Measurements from ENCODE around the gene PRKCE.

PRKCE gene

GRCh38 chr2:46230115-46230571, 578.7 kb downstream of the PRKCE start:
- no peak for DNase-seq (ENCODE audit: extremely low read depth in 1 of 2, low read depth in 1 of 2)

DNA sequence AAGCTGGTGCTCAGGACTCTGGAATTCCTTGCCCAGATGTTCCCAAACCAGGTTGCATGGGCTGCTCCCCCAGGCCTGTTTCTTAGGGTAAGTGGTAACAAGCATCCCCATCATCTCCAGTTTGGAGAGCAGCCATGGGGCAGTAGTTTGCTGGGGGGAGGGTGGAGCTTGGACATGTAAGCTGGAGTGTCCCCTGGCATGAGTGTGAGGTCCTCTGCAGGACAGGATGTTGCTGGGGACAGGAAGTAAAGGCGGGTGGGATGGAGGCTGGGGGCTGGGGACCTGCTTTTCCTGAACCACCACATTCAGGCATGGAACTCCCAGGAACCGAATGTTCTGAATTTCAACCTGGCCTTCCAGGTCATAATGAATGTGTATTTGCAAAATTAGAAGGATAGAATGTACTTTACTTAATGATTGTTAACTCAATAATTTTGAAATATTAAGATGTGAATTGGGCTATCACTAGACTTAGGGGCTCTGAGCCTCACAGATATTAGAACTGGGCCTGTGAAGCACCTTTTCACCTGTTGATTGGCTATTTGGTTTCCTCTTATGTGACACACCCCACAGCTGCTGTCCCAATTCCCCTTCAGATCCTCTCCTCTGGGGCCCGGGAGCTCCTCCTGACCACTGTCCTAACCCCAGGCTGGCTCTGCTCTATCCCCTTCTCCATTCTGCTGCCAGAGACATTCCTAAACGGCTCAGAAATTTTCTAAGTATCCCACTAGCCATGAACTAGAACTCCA, 579.4 kb downstream of the PRKCE start:
- no peak for DNase-seq (ENCODE audit: extremely low read depth in 1 of 2, low read depth in 1 of 2)

- no peak for DNase-seq (ENCODE audit: extremely low read depth in 1 of 2, low read depth in 1 of 2)
Observed at GRCh38 chr2:46231721-46232120, 580.2 kb downstream of the PRKCE start.

DNA sequence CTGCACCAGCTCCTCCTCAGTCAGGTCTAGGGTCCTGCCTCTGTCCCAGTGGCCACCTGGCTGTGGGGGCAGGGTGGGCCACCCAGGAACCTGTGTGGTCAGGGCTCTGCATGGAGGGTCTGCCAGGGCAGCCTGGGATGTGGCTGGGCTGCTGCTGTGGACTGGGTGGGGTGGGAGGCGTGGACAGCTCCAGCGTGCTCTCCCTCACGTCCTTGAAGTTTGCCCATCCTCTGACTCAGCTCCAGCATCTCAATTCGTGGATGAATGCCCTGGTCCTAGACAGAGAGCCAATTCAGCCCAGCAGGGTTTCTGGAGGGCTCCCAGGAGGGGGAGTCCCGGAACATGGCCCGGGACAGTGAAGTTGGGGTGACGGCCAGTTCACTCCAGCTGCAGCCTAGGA, 581.4 kb downstream of the PRKCE start:
- DNase-seq (ENCODE audit: extremely low read depth in 1 of 2, low read depth in 1 of 2), result no peak

DNA sequence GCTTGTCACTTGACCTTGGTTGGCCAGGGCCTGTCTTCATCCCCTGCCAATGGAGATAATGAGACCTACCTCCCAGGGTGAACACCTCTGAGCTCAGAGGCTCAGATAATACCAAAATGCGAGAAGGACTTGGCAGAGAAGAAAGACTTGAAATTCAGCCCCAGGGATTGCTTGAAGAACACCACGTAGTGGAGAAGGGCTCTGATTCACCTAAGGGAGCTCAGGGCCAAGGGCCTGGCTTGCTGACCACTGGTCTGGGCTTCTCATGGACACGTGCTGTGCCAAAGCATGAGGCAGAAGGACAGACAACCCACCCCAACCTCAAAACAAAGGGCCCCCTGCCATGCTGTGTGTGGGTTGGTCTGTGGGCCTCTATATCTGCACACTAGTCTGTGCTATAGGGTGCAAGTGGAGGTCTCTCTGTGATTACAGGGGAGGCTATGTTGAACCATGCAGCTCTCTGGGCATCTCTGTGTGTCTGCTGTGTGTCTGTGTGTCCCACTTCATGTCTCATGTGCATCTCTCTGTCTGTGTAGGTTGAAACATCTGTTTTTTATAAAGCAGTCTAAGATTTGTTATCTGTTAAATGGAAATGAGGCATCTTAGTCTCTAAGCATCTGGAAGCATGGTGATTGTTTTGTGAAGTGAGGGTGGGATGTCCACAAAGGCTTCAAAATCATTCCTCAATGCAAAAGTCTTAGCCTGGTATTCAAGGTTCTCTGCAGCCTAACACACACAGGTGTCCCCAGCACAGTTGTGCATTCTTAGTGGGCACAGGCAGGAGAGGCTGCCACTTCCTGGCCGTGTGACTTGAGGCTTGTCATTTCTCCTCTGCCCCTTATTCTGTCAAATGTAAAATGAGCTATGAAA, 584.8 kb downstream of the PRKCE start:
- DNase-seq (ENCODE audit: extremely low read depth in 1 of 2, low read depth in 1 of 2), result no peak

DNA sequence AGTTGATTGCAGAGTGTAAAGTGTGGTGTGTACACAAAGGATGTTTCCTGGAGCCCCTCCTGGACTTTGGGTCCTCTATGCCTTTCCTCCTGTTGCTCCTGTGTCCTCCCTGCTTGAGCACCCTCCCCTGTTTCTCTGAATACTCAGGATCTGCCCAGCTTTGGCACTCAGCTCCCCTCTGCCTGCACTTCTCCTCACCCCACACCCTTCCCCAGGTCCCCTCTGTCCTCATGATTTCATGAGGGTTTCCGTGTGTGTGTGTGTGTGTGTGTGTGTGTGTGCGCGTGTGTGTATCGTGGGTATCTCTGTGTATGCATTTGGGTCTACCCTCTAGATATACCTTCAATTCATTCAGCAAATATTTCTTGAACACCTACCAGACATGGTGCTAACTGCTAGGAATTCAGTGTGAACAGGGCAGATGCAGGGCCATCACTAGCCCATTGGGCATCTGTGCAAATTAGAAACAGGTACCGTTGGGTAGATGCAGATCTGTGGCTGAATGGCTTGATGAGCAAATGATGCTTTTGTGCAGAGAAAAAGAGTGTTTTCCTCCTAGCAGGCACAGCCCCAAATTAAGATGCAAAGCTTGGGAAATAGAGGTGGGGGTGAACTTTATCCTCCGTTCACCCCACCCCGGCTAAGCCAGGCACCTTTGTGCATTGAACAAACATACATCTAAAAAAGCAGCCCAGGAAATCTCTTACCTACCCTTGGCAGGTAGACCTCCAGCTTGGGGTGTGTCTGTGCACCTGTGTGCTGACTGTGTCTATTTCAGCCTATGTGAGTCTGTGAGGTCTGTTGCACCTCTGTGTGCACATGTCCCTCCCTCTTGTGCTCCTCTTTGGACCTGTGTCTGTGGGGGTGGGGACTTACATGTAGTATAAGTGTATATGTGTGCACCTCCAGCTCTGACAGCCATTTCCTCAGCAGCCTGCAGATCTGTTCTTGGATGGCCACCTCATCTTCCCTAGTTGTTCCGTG, 585.7 kb downstream of the PRKCE start:
- no peak for DNase-seq (ENCODE audit: extremely low read depth in 1 of 2, low read depth in 1 of 2)
